Activated T-helper 2 cell treated with anti-CD3 and anti-CD28 coated beads, Interferon-gamma antibody, Interleukin-2, Interleukin-4, amounts not matched to agents 10 μg/mL and 5 μg/mL and 100 μg/mL, durations not matched to agents 14 hours and 24 hours and 36 hours (primary cell): ENCODE measurements around the gene GINS2. TPM values are rescaled to one million over a fixed set of nuclear protein-coding genes. Genes with fewer than 3 reads are reported as not detected.
A peak's percentile ranks its signal among the peaks of the same experiment; 100 is the strongest.

Experiments used
- DNase-seq: peaks from one replicate; pipeline ENCODE4 v3.0.0; 2021; ENCODE audit warnings: low spot score
- H3K27ac Mint-ChIP-seq: one replicate; pipeline ENCODE4 v1.8.0; 2021; ENCODE audit warnings: mixed read lengths
- H3K27me3 Mint-ChIP-seq: one replicate; pipeline ENCODE4 v1.8.0; 2021; ENCODE audit warnings: low read depth, mixed read lengths
- H3K36me3 Mint-ChIP-seq: one replicate; pipeline ENCODE4 v1.8.0; 2021; ENCODE audit warnings: low read depth, mixed read lengths
- H3K4me1 Mint-ChIP-seq: one replicate; pipeline ENCODE4 v1.8.0; 2021; ENCODE audit warnings: low read depth, mixed read lengths
- H3K4me3 Mint-ChIP-seq: one replicate; pipeline ENCODE4 v1.8.0; 2021; ENCODE audit warnings: low read depth, mild to moderate bottlenecking, moderate library complexity, mixed read lengths
- H3K9me3 Mint-ChIP-seq: one replicate; pipeline ENCODE4 v1.8.0; 2021; ENCODE audit warnings: mixed read lengths
- intact Hi-C: fragments of 100-400 bp; cut with micrococcal nuclease; formaldehyde crosslinking; loops from one replicate; pipeline ENCODE4 v1.15.1; 2023
- total RNA-seq: library from RNA; stranded (reverse); gene quantifications from 2 replicates; pipeline ENCODE4 v1.2.3, GENCODE V29; 2022

GINS2 gene
- total RNA-seq, 1 donor from 2014 or later: 66.8 TPM

GRCh38 chr16:85696781-85697180 lies 8.0 kb upstream of the GINS2 start:
- H3K9me3 Mint-ChIP-seq: no peaks in the 10 kb centered on the region

GRCh38 chr16:85695196-85696128 lies 6.7 kb upstream of the GINS2 start:
- no peak overlapping the region for H3K4me3 Mint-ChIP-seq
- H3K27ac Mint-ChIP-seq: no peak overlapping the region
- H3K9me3 Mint-ChIP-seq: no peaks in the 10 kb centered on the region
- no peaks in the 10 kb centered on the region for H3K4me1 Mint-ChIP-seq
- H3K36me3 Mint-ChIP-seq: no peaks in the 10 kb centered on the region
- peaks cover 2% of the 10 kb centered on the region for H3K27me3 Mint-ChIP-seq
- intact Hi-C loops: no loop called here
- no peak for DNase-seq

More at GRCh38 chr16:85696781-85697180, 8.0 kb upstream of the GINS2 start:
- Mint-ChIP-seq H3K27ac (no peak overlapping the region), H3K36me3 (no peaks in the 10 kb centered on the region), H3K4me3 (no peak overlapping the region), H3K4me1 (no peaks in the 10 kb centered on the region), H3K27me3 (peaks cover 2% of the 10 kb centered on the region)
- intact Hi-C loops: no loop called here
- no peak for DNase-seq

- Mint-ChIP-seq H3K9me3 (no peaks in the 10 kb centered on the region), H3K4me1 (peaks cover 10% of the 10 kb centered on the region), H3K27me3 (peaks cover 3% of the 10 kb centered on the region), H3K4me3 (no peak overlapping the region), H3K36me3 (peaks cover 14% of the 10 kb centered on the region), H3K27ac (no peak overlapping the region)
- DNase-seq: no peak
- intact Hi-C loops: no loop called here
Observed at GRCh38 chr16:85690469-85691064, 1.8 kb upstream of the GINS2 start.

GRCh38 chr16:85689950-85690320 lies 1.2 kb upstream of the GINS2 start:
- DNase-seq: no peak
- intact Hi-C loops: loop anchor here (10.0 kb wide), 2 partner anchors 105 to 135 kb away; partner anchors contain the start of genes COX4I1 and EMC8
- H3K36me3 Mint-ChIP-seq: peaks cover 19% of the 10 kb centered on the region
- peak overlapping the region; percentile 37 for H3K4me3 Mint-ChIP-seq
- peaks cover 10% of the 10 kb centered on the region for H3K4me1 Mint-ChIP-seq
- no peaks in the 10 kb centered on the region for H3K9me3 Mint-ChIP-seq
- peaks cover 3% of the 10 kb centered on the region for H3K27me3 Mint-ChIP-seq
- no peak overlapping the region for H3K27ac Mint-ChIP-seq

GRCh38 chr16:85689285-85689949 lies 663 bp upstream of the GINS2 start:
- intact Hi-C loops: loop anchor here (10.0 kb wide), 2 partner anchors 105 to 135 kb away; partner anchors contain the start of genes COX4I1 and EMC8
- Mint-ChIP-seq H3K9me3 (no peaks in the 10 kb centered on the region), H3K4me1 (peaks cover 12% of the 10 kb centered on the region), H3K27me3 (peaks cover 3% of the 10 kb centered on the region), H3K27ac (no peak overlapping the region), H3K36me3 (peaks cover 21% of the 10 kb centered on the region), H3K4me3 (peak overlapping the region; percentile 72)
- DNase-seq: no peak

GRCh38 chr16:85687651-85688471 lies 893 bp downstream of the GINS2 start:
- Mint-ChIP-seq H3K27me3 (peaks cover 3% of the 10 kb centered on the region), H3K4me1 (peaks cover 16% of the 10 kb centered on the region), H3K4me3 (peak overlapping the region; percentile 85), H3K27ac (peak overlapping the region; percentile 72), H3K36me3 (peaks cover 33% of the 10 kb centered on the region), H3K9me3 (no peaks in the 10 kb centered on the region)
- intact Hi-C loops: loop anchor here (10.0 kb wide), 2 partner anchors 107 to 133 kb away; partner anchors contain the start of genes COX4I1 and EMC8
- no peak for DNase-seq

- Mint-ChIP-seq H3K36me3 (peaks cover 36% of the 10 kb centered on the region), H3K4me3 (peak overlapping the region; percentile 85), H3K4me1 (peaks cover 16% of the 10 kb centered on the region), H3K27ac (no peak overlapping the region), H3K27me3 (peaks cover 3% of the 10 kb centered on the region), H3K9me3 (no peaks in the 10 kb centered on the region)
- intact Hi-C loops: loop anchor here (10.0 kb wide), 2 partner anchors 108 to 132 kb away; partner anchors contain the start of genes COX4I1 and EMC8
- DNase-seq: no peak
Observed at GRCh38 chr16:85686912-85687591, 1.7 kb downstream of the GINS2 start.

- no peak overlapping the region for H3K27ac Mint-ChIP-seq
- H3K4me1 Mint-ChIP-seq: peaks cover 20% of the 10 kb centered on the region
- intact Hi-C loops: loop anchor here (10.0 kb wide), 2 partner anchors 110 to 130 kb away; partner anchors contain the start of genes COX4I1 and EMC8
- H3K36me3 Mint-ChIP-seq: peaks cover 46% of the 10 kb centered on the region
- H3K4me3 Mint-ChIP-seq: no peak overlapping the region
- H3K9me3 Mint-ChIP-seq: no peaks in the 10 kb centered on the region
- peaks cover 2% of the 10 kb centered on the region for H3K27me3 Mint-ChIP-seq
- DNase-seq: no peak
Observed at GRCh38 chr16:85685251-85685650, 3.5 kb downstream of the GINS2 start.

GRCh38 chr16:85683363-85683762 lies 5.4 kb downstream of the GINS2 start:
- Mint-ChIP-seq H3K9me3 (no peaks in the 10 kb centered on the region), H3K27ac (no peak overlapping the region), H3K27me3 (no peaks in the 10 kb centered on the region), H3K4me3 (no peak overlapping the region), H3K4me1 (peaks cover 20% of the 10 kb centered on the region), H3K36me3 (peaks cover 59% of the 10 kb centered on the region)
- intact Hi-C loops: loop anchor here (10.0 kb wide), 2 partner anchors 111 to 129 kb away; partner anchors contain the start of genes COX4I1 and EMC8
- DNase-seq: no peak

- Mint-ChIP-seq H3K9me3 (no peaks in the 10 kb centered on the region), H3K36me3 (peaks cover 65% of the 10 kb centered on the region), H3K4me1 (peaks cover 21% of the 10 kb centered on the region), H3K27ac (no peak overlapping the region), H3K4me3 (no peak overlapping the region), H3K27me3 (no peaks in the 10 kb centered on the region)
- no peak for DNase-seq
- intact Hi-C loops: loop anchor here (10.0 kb wide), 2 partner anchors 112 to 128 kb away; partner anchors contain the start of genes COX4I1 and EMC8
Observed at GRCh38 chr16:85682516-85682915, 6.2 kb downstream of the GINS2 start.

- DNase-seq: no peak
- H3K27me3 Mint-ChIP-seq: no peaks in the 10 kb centered on the region
- H3K4me3 Mint-ChIP-seq: no peak overlapping the region
- no peaks in the 10 kb centered on the region for H3K9me3 Mint-ChIP-seq
- intact Hi-C loops: loop anchor here (10.0 kb wide), 2 partner anchors 114 to 126 kb away; partner anchors contain the start of genes COX4I1 and EMC8
- no peak overlapping the region for H3K27ac Mint-ChIP-seq
- H3K4me1 Mint-ChIP-seq: peaks cover 11% of the 10 kb centered on the region
- H3K36me3 Mint-ChIP-seq: peaks cover 61% of the 10 kb centered on the region
Observed at GRCh38 chr16:85681255-85681654, 7.5 kb downstream of the GINS2 start.
